Measurements from ENCODE around the gene MARK3. TPM values are rescaled to one million over a fixed set of nuclear protein-coding genes. Genes with fewer than 3 reads are reported as not detected.

The MARK3 gene
- total RNA-seq, 1 experiment from 2014 or later, result 81.9 TPM

DNA sequence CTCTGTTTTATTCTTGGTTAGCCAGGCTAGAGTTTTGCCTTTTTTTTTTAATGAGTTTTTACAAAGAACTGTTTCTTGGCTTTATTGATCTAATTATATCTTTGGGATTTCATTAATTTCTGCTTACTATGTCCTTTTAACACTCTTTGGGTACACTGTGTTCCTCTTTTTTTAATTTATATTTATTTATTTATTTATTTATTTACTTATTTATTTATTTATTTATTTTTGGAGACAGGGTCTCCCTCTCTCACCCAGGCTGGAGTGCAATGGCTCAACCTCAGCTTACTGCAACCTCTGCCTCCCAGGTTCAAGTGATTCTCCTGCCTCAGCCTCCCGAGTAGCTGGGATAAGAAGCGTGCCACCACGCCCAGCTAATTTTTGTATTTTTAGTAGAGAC lies 15.1 kb upstream of the MARK3 start:
- H3K79me2 ChIP-seq (ENCODE audit: insufficient read depth, low read length), result no peaks in the 10 kb centered on the region
- H2BK120ac ChIP-seq (ENCODE audit: low read depth, low read length, poor library complexity, severe bottlenecking), result no peak overlapping the region
- no peak overlapping the region for H4K8ac ChIP-seq (replicated peaks; ENCODE audit: insufficient read length, low read depth, low read length)
- no peaks in the 10 kb centered on the region for H4K20me1 ChIP-seq (ENCODE audit: control insufficient read depth, insufficient read depth, insufficient read length)
- no peaks in the 10 kb centered on the region for H3K79me1 ChIP-seq (ENCODE audit: insufficient read depth, low read depth, low read length, poor library complexity, severe bottlenecking)
- WGBS (ENCODE audit: extremely low coverage, insufficient read length, low lambda C conversion rate), result no CpG with 5 or more reads among the region's 3 CpGs
- TF ChIP-seq, protein P1, sequence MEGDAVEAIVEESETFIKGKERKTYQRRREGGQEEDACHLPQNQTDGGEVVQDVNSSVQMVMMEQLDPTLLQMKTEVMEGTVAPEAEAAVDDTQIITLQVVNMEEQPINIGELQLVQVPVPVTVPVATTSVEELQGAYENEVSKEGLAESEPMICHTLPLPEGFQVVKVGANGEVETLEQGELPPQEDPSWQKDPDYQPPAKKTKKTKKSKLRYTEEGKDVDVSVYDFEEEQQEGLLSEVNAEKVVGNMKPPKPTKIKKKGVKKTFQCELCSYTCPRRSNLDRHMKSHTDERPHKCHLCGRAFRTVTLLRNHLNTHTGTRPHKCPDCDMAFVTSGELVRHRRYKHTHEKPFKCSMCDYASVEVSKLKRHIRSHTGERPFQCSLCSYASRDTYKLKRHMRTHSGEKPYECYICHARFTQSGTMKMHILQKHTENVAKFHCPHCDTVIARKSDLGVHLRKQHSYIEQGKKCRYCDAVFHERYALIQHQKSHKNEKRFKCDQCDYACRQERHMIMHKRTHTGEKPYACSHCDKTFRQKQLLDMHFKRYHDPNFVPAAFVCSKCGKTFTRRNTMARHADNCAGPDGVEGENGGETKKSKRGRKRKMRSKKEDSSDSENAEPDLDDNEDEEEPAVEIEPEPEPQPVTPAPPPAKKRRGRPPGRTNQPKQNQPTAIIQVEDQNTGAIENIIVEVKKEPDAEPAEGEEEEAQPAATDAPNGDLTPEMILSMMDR (conservative IDR thresholded peaks at IDR 0.05), result no peak
- Mint-ChIP-seq H3K36me3 (ENCODE audit: insufficient read depth in 1 of 3, low read depth in 3 of 3) (no peaks in the 10 kb centered on the region), H3K4me1 (peaks cover 9 to 14% of the 10 kb centered on the region in 2 experiments), H3K27me3 (ENCODE audit: low read depth) (peaks cover 2% of the 10 kb centered on the region; the same call in 1 of the 2 replicates), H3K4me3 (no peak overlapping the region), H3K9me3 (peaks cover 2 to 7% of the 10 kb centered on the region in 2 experiments; a peak in 3 of 5 replicates), H3K27ac (no peak overlapping the region)
- H3K18ac ChIP-seq (ENCODE audit: insufficient read length, low read depth, low read length), result no peak overlapping the region
- H3K4me2 ChIP-seq (ENCODE audit: insufficient read depth, insufficient read length, low read length), result no peak overlapping the region
- no peak overlapping the region for H3K9ac ChIP-seq (ENCODE audit: extremely low read depth, insufficient read length, low read length)
- H3K27ac ChIP-seq (ENCODE audit: insufficient read length, low read depth, low read length), result no peak overlapping the region
- H3T11ph ChIP-seq (ENCODE audit: low read length), result no peak overlapping the region
- H4K91ac ChIP-seq (ENCODE audit: insufficient read length, low read depth, low read length), result no peak overlapping the region
- no peak overlapping the region for H4K5ac ChIP-seq (ENCODE audit: insufficient read length, low read depth, low read length)
- H3K27me3 ChIP-seq (ENCODE audit: insufficient read depth, low read length), result no peaks in the 10 kb centered on the region
- no peak overlapping the region for H2BK5ac ChIP-seq (ENCODE audit: insufficient read length, low read length)
- H3K23me2 ChIP-seq (ENCODE audit: insufficient read length, low read depth, low read length, poor library complexity, severe bottlenecking), result no peaks in the 10 kb centered on the region
- H3K23ac ChIP-seq (ENCODE audit: insufficient read length, low read depth, low read length), result no peak overlapping the region
- H2AK5ac ChIP-seq (ENCODE audit: insufficient read length, low read length), result no peak overlapping the region
- no peak overlapping the region for H3K56ac ChIP-seq (ENCODE audit: insufficient read length, low read depth, low read length)
- no peak overlapping the region for H3K14ac ChIP-seq (ENCODE audit: insufficient read depth, low read length)
- no peak overlapping the region for H3K4ac ChIP-seq (ENCODE audit: low read depth, low read length)
- DNase-seq, result no peak
- no peak overlapping the region for H2AFZ ChIP-seq (ENCODE audit: low read length)
- H2BK20ac ChIP-seq (ENCODE audit: low read depth, low read length, poor library complexity, severe bottlenecking), result no peak overlapping the region
- no peak overlapping the region for H2BK12ac ChIP-seq (ENCODE audit: insufficient read length, low read depth, low read length)
- no peaks in the 10 kb centered on the region for H3K9me3 ChIP-seq (ENCODE audit: control insufficient read depth, low read depth, low read length)
- no peaks in the 10 kb centered on the region; the same call in 1 of the 2 replicates for H3K4me1 ChIP-seq (ENCODE audit: insufficient read depth, low read length)
- H2BK15ac ChIP-seq (ENCODE audit: low read depth, low read length), result no peak overlapping the region

Measured in H9 (cell line).